ENCODE data around the gene KCNH2. TPM values are rescaled to one million over a fixed set of nuclear protein-coding genes. Genes with fewer than 3 reads are reported as not detected.

KCNH2 gene
- total RNA-seq, 1 experiment from 2014 or later = 16.2 TPM

DNA sequence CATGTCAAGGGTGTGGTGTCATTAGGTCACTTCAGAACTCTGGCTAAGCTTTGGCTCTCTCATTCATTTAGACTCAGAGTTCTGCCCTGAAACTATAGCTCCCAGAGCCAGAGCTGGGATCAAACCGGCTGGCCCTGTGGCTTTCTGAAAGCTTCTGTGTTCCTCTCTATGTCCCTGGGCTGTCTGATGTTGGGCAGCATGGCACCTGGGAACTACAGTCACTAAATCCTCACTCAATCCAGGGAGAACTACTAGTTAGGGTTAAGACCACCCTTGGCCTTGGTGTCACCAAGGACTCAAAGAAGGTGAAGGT is 32.9 kb upstream of the KCNH2 start:
- POLR2A ChIA-PET = no interaction called here

DNA sequence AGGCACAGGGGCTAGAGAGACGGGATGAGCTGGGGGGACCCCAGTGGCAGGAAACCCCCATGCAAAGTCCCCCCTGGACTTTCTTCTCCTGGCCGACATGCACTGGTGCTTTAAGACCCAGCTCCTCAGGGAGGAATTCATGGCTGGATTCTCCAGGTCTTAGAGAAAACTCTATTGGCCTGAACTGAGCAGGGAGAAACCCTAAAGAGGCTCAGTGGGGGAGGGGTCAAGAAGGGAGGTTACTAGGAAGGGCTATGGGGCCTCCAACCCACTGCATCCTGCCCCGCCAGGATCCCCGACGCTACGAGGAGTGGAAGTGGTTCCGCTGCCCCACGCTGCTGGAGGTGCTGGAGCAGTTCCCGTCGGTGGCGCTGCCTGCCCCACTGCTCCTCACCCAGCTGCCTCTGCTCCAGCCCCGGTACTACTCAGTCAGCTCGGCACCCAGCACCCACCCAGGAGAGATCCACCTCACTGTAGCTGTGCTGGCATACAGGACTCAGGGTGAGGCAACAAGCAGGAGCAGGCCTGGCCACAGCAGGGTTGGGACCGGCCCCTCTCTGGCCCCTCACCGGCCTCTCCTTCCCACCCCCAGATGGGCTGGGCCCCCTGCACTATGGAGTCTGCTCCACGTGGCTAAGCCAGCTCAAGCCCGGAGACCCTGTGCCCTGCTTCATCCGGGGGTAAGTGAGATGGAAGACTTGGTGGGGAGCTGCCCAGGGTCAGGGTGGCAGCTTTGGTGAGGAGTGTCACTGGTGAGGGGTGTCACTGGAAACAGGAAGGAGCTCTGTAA is 32.4 kb upstream of the KCNH2 start:
- POLR2A ChIA-PET = no interaction called here
- peak; percentile 1; the same call in 1 of the 2 replicates for ATAC-seq
- peak overlapping the region; percentile 33; the same call in 1 of the 2 replicates for H3K27ac Mint-ChIP-seq
- peaks cover 40% of the 10 kb centered on the region for H3K4me1 Mint-ChIP-seq
- CTCF ChIA-PET = interaction anchor here (0.8 to 6.6 kb wide), 31 partner anchors 9 to 234 kb away, joined by 3 to 112 read pairs (median 9); partner anchors contain the start of genes ABCB8, AGAP3, ATG9B and CDK5
- DNase-seq (ENCODE audit: low spot score) = no peak
- no peaks in the 10 kb centered on the region for H3K36me3 Mint-ChIP-seq
- no peaks in the 10 kb centered on the region for H3K9me3 Mint-ChIP-seq
- peak overlapping the region; percentile 4; the same call in 1 of the 2 replicates for H3K4me3 Mint-ChIP-seq
- H3K27me3 Mint-ChIP-seq (ENCODE audit: low read depth) = peaks cover 29% of the 10 kb centered on the region
- TF ChIP-seq, protein P1, sequence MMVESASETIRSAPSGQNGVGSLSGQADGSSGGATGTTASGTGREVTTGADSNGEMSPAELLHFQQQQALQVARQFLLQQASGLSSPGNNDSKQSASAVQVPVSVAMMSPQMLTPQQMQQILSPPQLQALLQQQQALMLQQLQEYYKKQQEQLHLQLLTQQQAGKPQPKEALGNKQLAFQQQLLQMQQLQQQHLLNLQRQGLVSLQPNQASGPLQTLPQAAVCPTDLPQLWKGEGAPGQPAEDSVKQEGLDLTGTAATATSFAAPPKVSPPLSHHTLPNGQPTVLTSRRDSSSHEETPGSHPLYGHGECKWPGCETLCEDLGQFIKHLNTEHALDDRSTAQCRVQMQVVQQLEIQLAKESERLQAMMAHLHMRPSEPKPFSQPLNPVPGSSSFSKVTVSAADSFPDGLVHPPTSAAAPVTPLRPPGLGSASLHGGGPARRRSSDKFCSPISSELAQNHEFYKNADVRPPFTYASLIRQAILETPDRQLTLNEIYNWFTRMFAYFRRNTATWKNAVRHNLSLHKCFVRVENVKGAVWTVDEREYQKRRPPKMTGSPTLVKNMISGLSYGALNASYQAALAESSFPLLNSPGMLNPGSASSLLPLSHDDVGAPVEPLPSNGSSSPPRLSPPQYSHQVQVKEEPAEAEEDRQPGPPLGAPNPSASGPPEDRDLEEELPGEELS (CRISPR knock-in tag; IDR thresholded peaks at IDR 0.05) = no peak
- TF ChIP-seq, protein P2, sequence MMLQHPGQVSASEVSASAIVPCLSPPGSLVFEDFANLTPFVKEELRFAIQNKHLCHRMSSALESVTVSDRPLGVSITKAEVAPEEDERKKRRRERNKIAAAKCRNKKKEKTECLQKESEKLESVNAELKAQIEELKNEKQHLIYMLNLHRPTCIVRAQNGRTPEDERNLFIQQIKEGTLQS (CRISPR knock-in tag; conservative IDR thresholded peaks at IDR 0.05) = no peak
- no peak for TF ChIP-seq NR1H2 (CRISPR knock-in tag; IDR thresholded peaks at IDR 0.05)
- TF ChIP-seq SMAD3 (CRISPR knock-in tag; IDR thresholded peaks at IDR 0.05; ENCODE audit: borderline replicate concordance) = 0 out of 2 replicates have a peak, but pooled peaks have one; percentile 19
- TF ChIP-seq, protein P3, sequence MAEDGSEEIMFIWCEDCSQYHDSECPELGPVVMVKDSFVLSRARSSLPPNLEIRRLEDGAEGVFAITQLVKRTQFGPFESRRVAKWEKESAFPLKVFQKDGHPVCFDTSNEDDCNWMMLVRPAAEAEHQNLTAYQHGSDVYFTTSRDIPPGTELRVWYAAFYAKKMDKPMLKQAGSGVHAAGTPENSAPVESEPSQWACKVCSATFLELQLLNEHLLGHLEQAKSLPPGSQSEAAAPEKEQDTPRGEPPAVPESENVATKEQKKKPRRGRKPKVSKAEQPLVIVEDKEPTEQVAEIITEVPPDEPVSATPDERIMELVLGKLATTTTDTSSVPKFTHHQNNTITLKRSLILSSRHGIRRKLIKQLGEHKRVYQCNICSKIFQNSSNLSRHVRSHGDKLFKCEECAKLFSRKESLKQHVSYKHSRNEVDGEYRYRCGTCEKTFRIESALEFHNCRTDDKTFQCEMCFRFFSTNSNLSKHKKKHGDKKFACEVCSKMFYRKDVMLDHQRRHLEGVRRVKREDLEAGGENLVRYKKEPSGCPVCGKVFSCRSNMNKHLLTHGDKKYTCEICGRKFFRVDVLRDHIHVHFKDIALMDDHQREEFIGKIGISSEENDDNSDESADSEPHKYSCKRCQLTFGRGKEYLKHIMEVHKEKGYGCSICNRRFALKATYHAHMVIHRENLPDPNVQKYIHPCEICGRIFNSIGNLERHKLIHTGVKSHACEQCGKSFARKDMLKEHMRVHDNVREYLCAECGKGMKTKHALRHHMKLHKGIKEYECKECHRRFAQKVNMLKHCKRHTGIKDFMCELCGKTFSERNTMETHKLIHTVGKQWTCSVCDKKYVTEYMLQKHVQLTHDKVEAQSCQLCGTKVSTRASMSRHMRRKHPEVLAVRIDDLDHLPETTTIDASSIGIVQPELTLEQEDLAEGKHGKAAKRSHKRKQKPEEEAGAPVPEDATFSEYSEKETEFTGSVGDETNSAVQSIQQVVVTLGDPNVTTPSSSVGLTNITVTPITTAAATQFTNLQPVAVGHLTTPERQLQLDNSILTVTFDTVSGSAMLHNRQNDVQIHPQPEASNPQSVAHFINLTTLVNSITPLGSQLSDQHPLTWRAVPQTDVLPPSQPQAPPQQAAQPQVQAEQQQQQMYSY (CRISPR knock-in tag; IDR thresholded peaks at IDR 0.05) = peak; percentile 94
- TF ChIP-seq, protein P4, sequence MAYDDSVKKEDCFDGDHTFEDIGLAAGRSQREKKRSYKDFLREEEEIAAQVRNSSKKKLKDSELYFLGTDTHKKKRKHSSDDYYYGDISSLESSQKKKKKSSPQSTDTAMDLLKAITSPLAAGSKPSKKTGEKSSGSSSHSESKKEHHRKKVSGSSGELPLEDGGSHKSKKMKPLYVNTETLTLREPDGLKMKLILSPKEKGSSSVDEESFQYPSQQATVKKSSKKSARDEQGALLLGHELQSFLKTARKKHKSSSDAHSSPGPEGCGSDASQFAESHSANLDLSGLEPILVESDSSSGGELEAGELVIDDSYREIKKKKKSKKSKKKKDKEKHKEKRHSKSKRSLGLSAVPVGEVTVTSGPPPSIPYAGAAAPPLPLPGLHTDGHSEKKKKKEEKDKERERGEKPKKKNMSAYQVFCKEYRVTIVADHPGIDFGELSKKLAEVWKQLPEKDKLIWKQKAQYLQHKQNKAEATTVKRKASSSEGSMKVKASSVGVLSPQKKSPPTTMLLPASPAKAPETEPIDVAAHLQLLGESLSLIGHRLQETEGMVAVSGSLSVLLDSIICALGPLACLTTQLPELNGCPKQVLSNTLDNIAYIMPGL (CRISPR knock-in tag; IDR thresholded peaks at IDR 0.05) = 0 out of 2 replicates have a peak, but pooled peaks have one; percentile 31
- no peak for TF ChIP-seq HMGA2 (CRISPR knock-in tag; IDR thresholded peaks at IDR 0.05)
- 0 out of 2 replicates have a peak, but pooled peaks have one; percentile 27 for TF ChIP-seq FOXP1 (CRISPR knock-in tag; IDR thresholded peaks at IDR 0.05; ENCODE audit: borderline replicate concordance)
- 0 out of 2 replicates have a peak, but pooled peaks have one; percentile 37 for TF ChIP-seq GABPB1 (CRISPR knock-in tag; IDR thresholded peaks at IDR 0.05)

More for the DNA sequence above, 32.9 kb upstream of the KCNH2 start:
- DNase-seq (ENCODE audit: low spot score) (no peak), ATAC-seq (no peak)
- CTCF ChIA-PET = interaction anchor here (0.8 to 6.6 kb wide), 16 partner anchors 9 to 113 kb away, joined by 3 to 112 read pairs (median 22); partner anchors contain the start of genes ABCB8, CDK5, NOS3 and TMUB1
- no peak overlapping the region for H3K4me3 Mint-ChIP-seq
- TF ChIP-seq HMGA2 (CRISPR knock-in tag; IDR thresholded peaks at IDR 0.05) (no peak), MYBL2 (CRISPR knock-in tag; IDR thresholded peaks at IDR 0.05) (no peak), SMAD3 (CRISPR knock-in tag; IDR thresholded peaks at IDR 0.05; ENCODE audit: borderline replicate concordance) (no peak), GABPB1 (CRISPR knock-in tag; IDR thresholded peaks at IDR 0.05) (no peak), NFATC4 (CRISPR knock-in tag; IDR thresholded peaks at IDR 0.05) (no peak), ETV6 (CRISPR knock-in tag; IDR thresholded peaks at IDR 0.05) (no peak)
- TF ChIP-seq, protein P5, sequence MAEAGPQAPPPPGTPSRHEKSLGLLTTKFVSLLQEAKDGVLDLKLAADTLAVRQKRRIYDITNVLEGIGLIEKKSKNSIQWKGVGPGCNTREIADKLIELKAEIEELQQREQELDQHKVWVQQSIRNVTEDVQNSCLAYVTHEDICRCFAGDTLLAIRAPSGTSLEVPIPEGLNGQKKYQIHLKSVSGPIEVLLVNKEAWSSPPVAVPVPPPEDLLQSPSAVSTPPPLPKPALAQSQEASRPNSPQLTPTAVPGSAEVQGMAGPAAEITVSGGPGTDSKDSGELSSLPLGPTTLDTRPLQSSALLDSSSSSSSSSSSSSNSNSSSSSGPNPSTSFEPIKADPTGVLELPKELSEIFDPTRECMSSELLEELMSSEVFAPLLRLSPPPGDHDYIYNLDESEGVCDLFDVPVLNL (CRISPR knock-in tag; IDR thresholded peaks at IDR 0.05; ENCODE audit: borderline replicate concordance, low read depth) = no peak
- TF ChIP-seq, protein P6, sequence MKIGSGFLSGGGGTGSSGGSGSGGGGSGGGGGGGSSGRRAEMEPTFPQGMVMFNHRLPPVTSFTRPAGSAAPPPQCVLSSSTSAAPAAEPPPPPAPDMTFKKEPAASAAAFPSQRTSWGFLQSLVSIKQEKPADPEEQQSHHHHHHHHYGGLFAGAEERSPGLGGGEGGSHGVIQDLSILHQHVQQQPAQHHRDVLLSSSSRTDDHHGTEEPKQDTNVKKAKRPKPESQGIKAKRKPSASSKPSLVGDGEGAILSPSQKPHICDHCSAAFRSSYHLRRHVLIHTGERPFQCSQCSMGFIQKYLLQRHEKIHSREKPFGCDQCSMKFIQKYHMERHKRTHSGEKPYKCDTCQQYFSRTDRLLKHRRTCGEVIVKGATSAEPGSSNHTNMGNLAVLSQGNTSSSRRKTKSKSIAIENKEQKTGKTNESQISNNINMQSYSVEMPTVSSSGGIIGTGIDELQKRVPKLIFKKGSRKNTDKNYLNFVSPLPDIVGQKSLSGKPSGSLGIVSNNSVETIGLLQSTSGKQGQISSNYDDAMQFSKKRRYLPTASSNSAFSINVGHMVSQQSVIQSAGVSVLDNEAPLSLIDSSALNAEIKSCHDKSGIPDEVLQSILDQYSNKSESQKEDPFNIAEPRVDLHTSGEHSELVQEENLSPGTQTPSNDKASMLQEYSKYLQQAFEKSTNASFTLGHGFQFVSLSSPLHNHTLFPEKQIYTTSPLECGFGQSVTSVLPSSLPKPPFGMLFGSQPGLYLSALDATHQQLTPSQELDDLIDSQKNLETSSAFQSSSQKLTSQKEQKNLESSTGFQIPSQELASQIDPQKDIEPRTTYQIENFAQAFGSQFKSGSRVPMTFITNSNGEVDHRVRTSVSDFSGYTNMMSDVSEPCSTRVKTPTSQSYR (CRISPR knock-in tag; IDR thresholded peaks at IDR 0.05) = no peak
- TF ChIP-seq, protein P1 (CRISPR knock-in tag; IDR thresholded peaks at IDR 0.05) = no peak
- peaks cover 40% of the 10 kb centered on the region for H3K4me1 Mint-ChIP-seq
- H3K27me3 Mint-ChIP-seq (ENCODE audit: low read depth) = peaks cover 32% of the 10 kb centered on the region
- no peaks in the 10 kb centered on the region for H3K9me3 Mint-ChIP-seq
- no peaks in the 10 kb centered on the region for H3K36me3 Mint-ChIP-seq
- peak overlapping the region; percentile 33; the same call in 1 of the 2 replicates for H3K27ac Mint-ChIP-seq

Data from WTC11 (cell line).